Astrocyte (in vitro differentiated cells and primary cell): ENCODE measurements around the gene GSTM2.

Experiments used
- EZH2 ChIP-seq: IDR thresholded peaks from 2 replicates; pipeline ENCODE4 v1.6.1; 2012; ENCODE audit warnings: mild to moderate bottlenecking, low read length, inconsistent platforms; ENCODE audit not compliant: insufficient read depth
- TF ChIP-seq, protein P1 (sequence below): IDR thresholded peaks from 2 replicates; pipeline ENCODE4 v1.5.1; 2011; ENCODE audit warnings: low read depth, mild to moderate bottlenecking, inconsistent platforms, low read length, moderate library complexity; ENCODE audit not compliant: insufficient read depth

- no peak for TF ChIP-seq EZH2
- TF ChIP-seq, protein P1, sequence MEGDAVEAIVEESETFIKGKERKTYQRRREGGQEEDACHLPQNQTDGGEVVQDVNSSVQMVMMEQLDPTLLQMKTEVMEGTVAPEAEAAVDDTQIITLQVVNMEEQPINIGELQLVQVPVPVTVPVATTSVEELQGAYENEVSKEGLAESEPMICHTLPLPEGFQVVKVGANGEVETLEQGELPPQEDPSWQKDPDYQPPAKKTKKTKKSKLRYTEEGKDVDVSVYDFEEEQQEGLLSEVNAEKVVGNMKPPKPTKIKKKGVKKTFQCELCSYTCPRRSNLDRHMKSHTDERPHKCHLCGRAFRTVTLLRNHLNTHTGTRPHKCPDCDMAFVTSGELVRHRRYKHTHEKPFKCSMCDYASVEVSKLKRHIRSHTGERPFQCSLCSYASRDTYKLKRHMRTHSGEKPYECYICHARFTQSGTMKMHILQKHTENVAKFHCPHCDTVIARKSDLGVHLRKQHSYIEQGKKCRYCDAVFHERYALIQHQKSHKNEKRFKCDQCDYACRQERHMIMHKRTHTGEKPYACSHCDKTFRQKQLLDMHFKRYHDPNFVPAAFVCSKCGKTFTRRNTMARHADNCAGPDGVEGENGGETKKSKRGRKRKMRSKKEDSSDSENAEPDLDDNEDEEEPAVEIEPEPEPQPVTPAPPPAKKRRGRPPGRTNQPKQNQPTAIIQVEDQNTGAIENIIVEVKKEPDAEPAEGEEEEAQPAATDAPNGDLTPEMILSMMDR, result no peak
Observed at GRCh38 chr1:109718495-109718894, 50.6 kb downstream of the GSTM2 start.
